Neural progenitor cell (in vitro differentiated cells): ENCODE data around the gene SPOP. TPM values are rescaled to one million over a fixed set of nuclear protein-coding genes. Genes with fewer than 3 reads are reported as not detected.

Experiments used
- DNase-seq: peaks from one replicate; pipeline ENCODE4 v3.0.0-alpha.2; 2016; ENCODE audit warnings: low spot score
- H2AFZ ChIP-seq: fragments of 200-600 bp; sonication (generic); replicated peaks from 2 replicates; pipeline ENCODE4 v1.6.1; 2016; ENCODE audit warnings: antibody characterized with exemption
- H3F3A ChIP-seq: fragments of 200-600 bp; sonication (generic); 2 replicates; pipeline ENCODE4 v1.6.1; 2016; ENCODE audit warnings: antibody characterized with exemption, low read depth
- H3K27ac ChIP-seq: fragments of 200-600 bp; sonication (generic); 2 replicates; pipeline ENCODE4 v1.5.1; 2016; ENCODE audit warnings: mild to moderate bottlenecking
- H3K27me3 ChIP-seq: fragments of 200-600 bp; sonication (generic); 2 replicates; pipeline ENCODE4 v1.6.1; 2016; ENCODE audit warnings: mild to moderate bottlenecking, moderate library complexity
- H3K36me3 ChIP-seq: fragments of 200-600 bp; sonication (generic); 2 replicates; pipeline ENCODE4 v1.5.1; 2016
- H3K4me1 ChIP-seq: fragments of 200-600 bp; sonication (generic); 2 replicates; pipeline ENCODE4 v1.6.1; 2016; ENCODE audit warnings: mixed run types
- H3K4me2 ChIP-seq: fragments of 200-600 bp; sonication (generic); 2 replicates; pipeline ENCODE4 v1.6.1; 2016
- H3K4me3 ChIP-seq: fragments of 200-600 bp; sonication (generic); 2 replicates; pipeline ENCODE4 v1.5.1; 2016
- H3K79me2 ChIP-seq: fragments of 200-600 bp; sonication (generic); 2 replicates; pipeline ENCODE4 v1.6.1; 2016; ENCODE audit warnings: low read depth
- H3K9ac ChIP-seq: fragments of 200-600 bp; sonication (generic); 2 replicates; pipeline ENCODE4 v1.6.1; 2016
- H3K9me3 ChIP-seq: fragments of 200-600 bp; sonication (generic); 2 replicates; pipeline ENCODE4 v1.5.1; 2016; ENCODE audit warnings: low read depth
- H4K20me1 ChIP-seq: fragments of 200-600 bp; sonication (generic); 2 replicates; pipeline ENCODE4 v1.6.1; 2016; ENCODE audit warnings: low read depth
- H3K27ac Mint-ChIP-seq: 3 replicates; pipeline ENCODE4 v1.8.0; 2021; ENCODE audit warnings: mixed read lengths
- H3K27me3 Mint-ChIP-seq: 2 replicates; pipeline ENCODE4 v1.8.0; 2022; ENCODE audit warnings: low read depth, mild to moderate bottlenecking, inconsistent platforms, moderate library complexity, mixed read lengths; ENCODE audit not compliant: insufficient read depth
- H3K36me3 Mint-ChIP-seq: 3 replicates; pipeline ENCODE4 v1.8.0; 2021; ENCODE audit warnings: mixed read lengths
- H3K4me1 Mint-ChIP-seq: 3 replicates; pipeline ENCODE4 v1.8.0; 2021; ENCODE audit warnings: mixed read lengths
- H3K4me3 Mint-ChIP-seq: 3 replicates; pipeline ENCODE4 v1.8.0; 2021; ENCODE audit warnings: mild to moderate bottlenecking, moderate library complexity, mixed read lengths
- H3K9me3 Mint-ChIP-seq: 3 replicates; pipeline ENCODE4 v1.8.0; 2020; ENCODE audit warnings: mixed read lengths
- EZH2 ChIP-seq: fragments of 200-600 bp; sonication (generic); IDR thresholded peaks from 2 replicates; pipeline ENCODE4 v1.6.1; 2017; ENCODE audit warnings: antibody characterized with exemption, mild to moderate bottlenecking, moderate library complexity
- EZH2phosphoT487 ChIP-seq: fragments of 200-600 bp; sonication (generic); IDR thresholded peaks from 2 replicates; pipeline ENCODE4 v1.6.1; 2017; ENCODE audit warnings: antibody characterized with exemption
- total RNA-seq: library from RNA; depleted of rRNA; stranded (reverse); fragments of >200 nt; gene quantifications from 2 replicates; pipeline ENCODE4 v1.2.3, GENCODE V29; 2015; ENCODE audit warnings: low replicate concordance
- TF ChIP-seq, protein P1 (sequence below): fragments of 200-600 bp; sonication (generic); IDR thresholded peaks from 2 replicates; pipeline ENCODE4 v1.5.1; 2017; ENCODE audit warnings: antibody characterized with exemption, mild to moderate bottlenecking

Gene SPOP
- total RNA-seq, 1 donor from 2014 or later = 40.3 TPM

DNA sequence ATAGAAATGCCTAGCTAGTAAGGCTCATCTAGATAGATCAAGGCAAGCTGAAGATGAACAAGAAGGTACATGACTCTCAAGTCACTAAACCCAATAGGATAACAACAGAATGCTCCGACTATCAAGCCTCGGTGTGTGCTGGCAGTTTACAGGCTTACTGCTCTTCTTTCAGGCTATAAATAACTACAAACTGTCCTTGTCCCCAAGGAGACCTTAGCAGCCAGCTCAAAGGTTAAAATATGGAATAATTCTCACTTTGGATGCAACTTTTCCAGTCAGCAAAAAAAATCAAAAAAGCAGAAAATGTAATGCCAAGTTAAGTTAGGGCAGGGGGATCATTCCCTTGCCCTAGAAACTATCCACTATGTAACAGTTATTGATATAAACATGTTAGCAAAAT lies 44.6 kb downstream of the SPOP start:
- Mint-ChIP-seq H3K27ac (no peak overlapping the region), H3K27me3 (no peaks in the 10 kb centered on the region), H3K4me3 (no peak overlapping the region), H3K4me1 (peaks cover 26% of the 10 kb centered on the region), H3K9me3 (no peaks in the 10 kb centered on the region), H3K36me3 (peaks cover 3% of the 10 kb centered on the region)
- DNase-seq = no peak
- Histone ChIP-seq H3K36me3 (no peaks in the 10 kb centered on the region), H3F3A (peaks cover 22% of the 10 kb centered on the region), H3K4me1 (peaks cover 45% of the 10 kb centered on the region), H3K27ac (no peak overlapping the region), H3K79me2 (peaks cover 93% of the 10 kb centered on the region), H3K9me3 (no peaks in the 10 kb centered on the region), H4K20me1 (peaks cover 59% of the 10 kb centered on the region), H3K4me3 (no peak overlapping the region), H3K9ac (no peak overlapping the region), H2AFZ (no peak overlapping the region), H3K27me3 (no peaks in the 10 kb centered on the region), H3K4me2 (peak overlapping the region; percentile 57)
- no peak for TF ChIP-seq EZH2phosphoT487
- TF ChIP-seq EZH2 = no peak
- TF ChIP-seq, protein P1, sequence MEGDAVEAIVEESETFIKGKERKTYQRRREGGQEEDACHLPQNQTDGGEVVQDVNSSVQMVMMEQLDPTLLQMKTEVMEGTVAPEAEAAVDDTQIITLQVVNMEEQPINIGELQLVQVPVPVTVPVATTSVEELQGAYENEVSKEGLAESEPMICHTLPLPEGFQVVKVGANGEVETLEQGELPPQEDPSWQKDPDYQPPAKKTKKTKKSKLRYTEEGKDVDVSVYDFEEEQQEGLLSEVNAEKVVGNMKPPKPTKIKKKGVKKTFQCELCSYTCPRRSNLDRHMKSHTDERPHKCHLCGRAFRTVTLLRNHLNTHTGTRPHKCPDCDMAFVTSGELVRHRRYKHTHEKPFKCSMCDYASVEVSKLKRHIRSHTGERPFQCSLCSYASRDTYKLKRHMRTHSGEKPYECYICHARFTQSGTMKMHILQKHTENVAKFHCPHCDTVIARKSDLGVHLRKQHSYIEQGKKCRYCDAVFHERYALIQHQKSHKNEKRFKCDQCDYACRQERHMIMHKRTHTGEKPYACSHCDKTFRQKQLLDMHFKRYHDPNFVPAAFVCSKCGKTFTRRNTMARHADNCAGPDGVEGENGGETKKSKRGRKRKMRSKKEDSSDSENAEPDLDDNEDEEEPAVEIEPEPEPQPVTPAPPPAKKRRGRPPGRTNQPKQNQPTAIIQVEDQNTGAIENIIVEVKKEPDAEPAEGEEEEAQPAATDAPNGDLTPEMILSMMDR = no peak

DNA sequence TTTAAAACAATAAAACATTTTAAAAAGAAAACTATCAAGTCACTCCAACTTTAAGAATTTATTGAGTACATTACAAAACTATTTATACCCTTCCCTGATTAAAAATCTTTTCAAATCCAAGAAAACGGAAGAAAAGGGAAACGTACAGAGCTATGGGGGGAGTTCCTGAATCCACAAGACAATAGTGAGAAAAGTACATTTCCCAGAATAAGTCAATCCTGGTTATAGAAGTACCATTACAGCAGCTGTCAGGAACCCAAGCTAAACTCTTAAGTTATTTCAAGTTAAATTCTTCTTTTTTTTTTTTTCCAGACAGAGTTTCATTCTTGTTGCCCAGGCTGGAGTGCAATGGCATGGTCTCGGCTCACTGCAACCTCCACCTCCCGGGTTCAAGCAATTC lies 45.7 kb downstream of the SPOP start:
- Mint-ChIP-seq H3K4me3 (no peak overlapping the region), H3K9me3 (no peaks in the 10 kb centered on the region), H3K36me3 (no peaks in the 10 kb centered on the region), H3K27ac (no peak overlapping the region), H3K4me1 (peaks cover 26% of the 10 kb centered on the region), H3K27me3 (no peaks in the 10 kb centered on the region)
- no peak overlapping the region for H3K4me3 ChIP-seq
- no peak overlapping the region for H2AFZ ChIP-seq
- no peaks in the 10 kb centered on the region for H3K36me3 ChIP-seq
- peaks cover 63% of the 10 kb centered on the region for H4K20me1 ChIP-seq
- no peak for DNase-seq
- H3K27ac ChIP-seq = no peak overlapping the region
- peaks cover 45% of the 10 kb centered on the region for H3K4me1 ChIP-seq
- peaks cover 91% of the 10 kb centered on the region for H3K79me2 ChIP-seq
- H3K27me3 ChIP-seq = no peaks in the 10 kb centered on the region
- H3K9ac ChIP-seq = no peak overlapping the region
- H3K4me2 ChIP-seq = peak overlapping the region; percentile 32
- peaks cover 22% of the 10 kb centered on the region for H3F3A ChIP-seq
- TF ChIP-seq EZH2 = no peak
- no peak for TF ChIP-seq EZH2phosphoT487
- TF ChIP-seq, protein P1 = no peak
- no peaks in the 10 kb centered on the region for H3K9me3 ChIP-seq

DNA sequence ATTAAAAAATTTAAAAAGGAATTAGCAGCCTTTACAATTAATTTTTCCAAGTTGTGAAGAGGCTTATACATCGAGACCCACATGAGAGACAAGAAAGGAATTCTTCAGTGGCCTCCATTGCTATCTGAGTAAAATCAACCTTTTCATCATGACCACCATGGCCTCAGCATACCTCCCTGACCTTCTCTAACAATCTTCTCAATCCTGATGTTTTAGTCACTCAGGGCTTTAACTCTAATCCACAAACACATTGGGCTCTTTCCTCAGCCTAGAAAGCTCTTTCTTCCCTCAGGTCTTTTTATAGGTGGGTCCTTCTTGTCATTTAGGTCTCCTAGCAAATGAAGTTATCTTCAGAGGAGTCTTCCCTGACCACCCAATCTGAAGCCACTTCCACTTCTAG lies 46.4 kb downstream of the SPOP start:
- Mint-ChIP-seq H3K27ac (no peak overlapping the region), H3K4me3 (no peak overlapping the region), H3K36me3 (no peaks in the 10 kb centered on the region), H3K4me1 (peaks cover 26% of the 10 kb centered on the region), H3K9me3 (no peaks in the 10 kb centered on the region), H3K27me3 (no peaks in the 10 kb centered on the region)
- Histone ChIP-seq H3K4me3 (no peak overlapping the region), H2AFZ (no peak overlapping the region), H4K20me1 (peaks cover 63% of the 10 kb centered on the region), H3K27me3 (no peaks in the 10 kb centered on the region), H3K9me3 (no peaks in the 10 kb centered on the region), H3K79me2 (peaks cover 91% of the 10 kb centered on the region), H3K36me3 (no peaks in the 10 kb centered on the region), H3F3A (peaks cover 22% of the 10 kb centered on the region), H3K27ac (no peak overlapping the region), H3K4me2 (peak overlapping the region; percentile 32), H3K9ac (no peak overlapping the region), H3K4me1 (peaks cover 45% of the 10 kb centered on the region)
- no peak for DNase-seq
- no peak for TF ChIP-seq EZH2
- TF ChIP-seq EZH2phosphoT487 = no peak
- TF ChIP-seq, protein P1 = no peak
